ENCODE results near the gene MAST1.

MAST1 gene

GRCh38 chr19:12873891-12874745, 35.8 kb downstream of the MAST1 start:
- Histone ChIP-seq H3K4me1 (ENCODE audit: control insufficient read depth, insufficient read depth, low read length) (no peaks in the 10 kb centered on the region), H3K27ac (ENCODE audit: low read length) (no peak overlapping the region), H3K9me3 (ENCODE audit: control insufficient read depth in 2 of 2, low read length in 2 of 2) (no peaks in the 10 kb centered on the region), H3K27me3 (ENCODE audit: control insufficient read depth in 1 of 2, insufficient read depth in 2 of 2, low read length in 2 of 2) (no peaks in the 10 kb centered on the region), H3K4me3 (ENCODE audit: low read length in 2 of 2) (no peak overlapping the region), H3K9ac (ENCODE audit: low read length in 2 of 2) (no peak overlapping the region), H3K36me3 (ENCODE audit: control insufficient read depth in 2 of 2, insufficient read depth in 2 of 2, low read length in 2 of 2) (peaks cover 9 to 19% of the 10 kb centered on the region in 2 donors)

GRCh38 chr19:12875086-12875485, 36.8 kb downstream of the MAST1 start:
- Histone ChIP-seq H3K9me3 (ENCODE audit: control insufficient read depth in 2 of 2, low read length in 2 of 2) (no peaks in the 10 kb centered on the region), H3K9ac (ENCODE audit: low read length in 2 of 2) (no peak overlapping the region), H3K27me3 (ENCODE audit: control insufficient read depth in 1 of 2, insufficient read depth in 2 of 2, low read length in 2 of 2) (no peaks in the 10 kb centered on the region), H3K4me3 (ENCODE audit: low read length in 2 of 2) (no peak overlapping the region), H3K4me1 (ENCODE audit: control insufficient read depth, insufficient read depth, low read length) (peaks cover under 1% of the 10 kb centered on the region), H3K27ac (ENCODE audit: low read length) (no peak overlapping the region), H3K36me3 (ENCODE audit: control insufficient read depth in 2 of 2, insufficient read depth in 2 of 2, low read length in 2 of 2) (peaks cover 9 to 19% of the 10 kb centered on the region in 2 donors)

- no peaks in the 10 kb centered on the region for H3K9me3 ChIP-seq (ENCODE audit: control insufficient read depth in 2 of 2, low read length in 2 of 2)
These were observed 42.3 kb downstream of the MAST1 start for GRCh38 chr19:12880551-12881171.

GRCh38 chr19:12881172-12881808, 43.0 kb downstream of the MAST1 start, which contains the start of gene DNASE2:
DNASE2 (minus strand) TSS chr19:12881449; CDS start chr19:12881375, 74 bp downstream.
- Histone ChIP-seq H3K9me3 (ENCODE audit: control insufficient read depth in 2 of 2, low read length in 2 of 2) (no peaks in the 10 kb centered on the region), H3K9ac (ENCODE audit: low read length in 2 of 2) (peak within 1 kb of the TSS; percentile 85 to 86), H3K27ac (ENCODE audit: low read length) (peak within 1 kb of the TSS; percentile 90), H3K27me3 (ENCODE audit: control insufficient read depth in 1 of 2, insufficient read depth in 2 of 2, low read length in 2 of 2) (peaks cover 3 to 15% of the 10 kb centered on the region in 2 donors), H3K4me3 (ENCODE audit: low read length in 2 of 2) (peak within 1 kb of the TSS; percentile 80 to 88), H3K4me1 (ENCODE audit: control insufficient read depth, insufficient read depth, low read length) (peaks cover 26% of the 10 kb centered on the region), H3K36me3 (ENCODE audit: control insufficient read depth in 2 of 2, insufficient read depth in 2 of 2, low read length in 2 of 2) (peaks cover 6 to 9% of the 10 kb centered on the region in 2 donors)

More at GRCh38 chr19:12880551-12881171, 42.3 kb downstream of the MAST1 start:
- Histone ChIP-seq H3K36me3 (ENCODE audit: control insufficient read depth in 2 of 2, insufficient read depth in 2 of 2, low read length in 2 of 2) (peaks cover 9 to 15% of the 10 kb centered on the region in 2 donors), H3K27ac (ENCODE audit: low read length) (peak overlapping the region; percentile 90), H3K9ac (ENCODE audit: low read length in 2 of 2) (peak overlapping the region; percentile 85 to 86), H3K4me3 (ENCODE audit: low read length in 2 of 2) (peak overlapping the region; percentile 80 to 88), H3K4me1 (ENCODE audit: control insufficient read depth, insufficient read depth, low read length) (peaks cover 22% of the 10 kb centered on the region), H3K27me3 (ENCODE audit: control insufficient read depth in 1 of 2, insufficient read depth in 2 of 2, low read length in 2 of 2) (peaks cover under 1 to 15% of the 10 kb centered on the region in 2 donors)

- H3K9me3 ChIP-seq (ENCODE audit: control insufficient read depth in 2 of 2, low read length in 2 of 2): no peaks in the 10 kb centered on the region
- peaks cover 26% of the 10 kb centered on the region for H3K4me1 ChIP-seq (ENCODE audit: control insufficient read depth, insufficient read depth, low read length)
- peaks cover 6 to 9% of the 10 kb centered on the region in 2 donors for H3K36me3 ChIP-seq (ENCODE audit: control insufficient read depth in 2 of 2, insufficient read depth in 2 of 2, low read length in 2 of 2)
- peaks cover 3 to 15% of the 10 kb centered on the region in 2 donors for H3K27me3 ChIP-seq (ENCODE audit: control insufficient read depth in 1 of 2, insufficient read depth in 2 of 2, low read length in 2 of 2)
- no peak overlapping the region for H3K27ac ChIP-seq (ENCODE audit: low read length)
- no peak overlapping the region for H3K9ac ChIP-seq (ENCODE audit: low read length in 2 of 2)
- H3K4me3 ChIP-seq (ENCODE audit: low read length in 2 of 2): no peak overlapping the region
These were observed 44.3 kb downstream of the MAST1 start for GRCh38 chr19:12882589-12882988.

- H3K9me3 ChIP-seq (ENCODE audit: control insufficient read depth in 2 of 2, low read length in 2 of 2): no peaks in the 10 kb centered on the region
- no peaks in the 10 kb centered on the region for H3K36me3 ChIP-seq (ENCODE audit: control insufficient read depth in 2 of 2, insufficient read depth in 2 of 2, low read length in 2 of 2)
- H3K27me3 ChIP-seq (ENCODE audit: control insufficient read depth in 1 of 2, insufficient read depth in 2 of 2, low read length in 2 of 2): peaks cover 3 to 15% of the 10 kb centered on the region in 2 donors
- H3K9ac ChIP-seq (ENCODE audit: low read length in 2 of 2): no peak overlapping the region
- no peak overlapping the region for H3K27ac ChIP-seq (ENCODE audit: low read length)
- peaks cover 26% of the 10 kb centered on the region for H3K4me1 ChIP-seq (ENCODE audit: control insufficient read depth, insufficient read depth, low read length)
- H3K4me3 ChIP-seq (ENCODE audit: low read length in 2 of 2): no peak overlapping the region
These were observed 45.9 kb downstream of the MAST1 start for GRCh38 chr19:12884202-12884601.

GRCh38 chr19:12884627-12884925, 46.3 kb downstream of the MAST1 start:
- Histone ChIP-seq H3K27ac (ENCODE audit: low read length) (no peak overlapping the region), H3K27me3 (ENCODE audit: control insufficient read depth in 1 of 2, insufficient read depth in 2 of 2, low read length in 2 of 2) (peaks cover 3 to 15% of the 10 kb centered on the region in 2 donors), H3K36me3 (ENCODE audit: control insufficient read depth in 2 of 2, insufficient read depth in 2 of 2, low read length in 2 of 2) (no peaks in the 10 kb centered on the region), H3K4me3 (ENCODE audit: low read length in 2 of 2) (peak overlapping the region; percentile 24 to 66), H3K4me1 (ENCODE audit: control insufficient read depth, insufficient read depth, low read length) (peaks cover 26% of the 10 kb centered on the region), H3K9ac (ENCODE audit: low read length in 2 of 2) (no peak overlapping the region), H3K9me3 (ENCODE audit: control insufficient read depth in 2 of 2, low read length in 2 of 2) (no peaks in the 10 kb centered on the region)

GRCh38 chr19:12884926-12885748, 46.8 kb downstream of the MAST1 start:
- H3K36me3 ChIP-seq (ENCODE audit: control insufficient read depth in 2 of 2, insufficient read depth in 2 of 2, low read length in 2 of 2): no peaks in the 10 kb centered on the region
- H3K9ac ChIP-seq (ENCODE audit: low read length in 2 of 2): no peak overlapping the region
- peak overlapping the region; percentile 24 to 66 for H3K4me3 ChIP-seq (ENCODE audit: low read length in 2 of 2)
- H3K27me3 ChIP-seq (ENCODE audit: control insufficient read depth in 1 of 2, insufficient read depth in 2 of 2, low read length in 2 of 2): peaks cover 3 to 15% of the 10 kb centered on the region in 2 donors
- no peak overlapping the region for H3K27ac ChIP-seq (ENCODE audit: low read length)
- peaks cover 25% of the 10 kb centered on the region for H3K4me1 ChIP-seq (ENCODE audit: control insufficient read depth, insufficient read depth, low read length)
- H3K9me3 ChIP-seq (ENCODE audit: control insufficient read depth in 2 of 2, low read length in 2 of 2): no peaks in the 10 kb centered on the region

- Histone ChIP-seq H3K4me1 (ENCODE audit: control insufficient read depth, insufficient read depth, low read length) (peaks cover 22% of the 10 kb centered on the region), H3K9me3 (ENCODE audit: control insufficient read depth in 2 of 2, low read length in 2 of 2) (no peaks in the 10 kb centered on the region), H3K4me3 (ENCODE audit: low read length in 2 of 2) (peak overlapping the region; percentile 20 to 66), H3K9ac (ENCODE audit: low read length in 2 of 2) (peak overlapping the region in 1 of 2 donors; percentile 36), H3K27me3 (ENCODE audit: control insufficient read depth in 1 of 2, insufficient read depth in 2 of 2, low read length in 2 of 2) (peaks cover 3 to 15% of the 10 kb centered on the region in 2 donors), H3K36me3 (ENCODE audit: control insufficient read depth in 2 of 2, insufficient read depth in 2 of 2, low read length in 2 of 2) (no peaks in the 10 kb centered on the region), H3K27ac (ENCODE audit: low read length) (no peak overlapping the region)
These were observed 47.7 kb downstream of the MAST1 start for GRCh38 chr19:12885749-12886650.
